ENCODE data around the gene RRAD.
"Not testable (repeated sequence)": the region's sequence is repeated elsewhere in the genome, so short reads cannot be mapped to it uniquely, and the experiment has no call there.

DNA sequence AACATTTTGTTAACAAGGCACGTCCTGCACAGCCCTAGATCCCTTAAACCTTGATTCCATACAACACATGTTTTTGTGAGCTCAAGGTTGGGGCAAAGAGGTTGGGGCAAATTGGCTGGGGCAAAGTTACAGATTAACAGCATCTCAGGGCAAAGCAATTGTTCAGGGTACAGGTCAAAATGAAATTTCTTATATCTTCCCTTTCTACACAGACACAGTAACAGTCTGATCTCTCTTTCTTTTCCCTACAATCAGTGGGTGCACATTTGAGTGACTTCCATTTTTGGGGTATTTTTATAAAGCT, 30.8 kb upstream of the RRAD start:
- TF ChIP-seq, protein P1, sequence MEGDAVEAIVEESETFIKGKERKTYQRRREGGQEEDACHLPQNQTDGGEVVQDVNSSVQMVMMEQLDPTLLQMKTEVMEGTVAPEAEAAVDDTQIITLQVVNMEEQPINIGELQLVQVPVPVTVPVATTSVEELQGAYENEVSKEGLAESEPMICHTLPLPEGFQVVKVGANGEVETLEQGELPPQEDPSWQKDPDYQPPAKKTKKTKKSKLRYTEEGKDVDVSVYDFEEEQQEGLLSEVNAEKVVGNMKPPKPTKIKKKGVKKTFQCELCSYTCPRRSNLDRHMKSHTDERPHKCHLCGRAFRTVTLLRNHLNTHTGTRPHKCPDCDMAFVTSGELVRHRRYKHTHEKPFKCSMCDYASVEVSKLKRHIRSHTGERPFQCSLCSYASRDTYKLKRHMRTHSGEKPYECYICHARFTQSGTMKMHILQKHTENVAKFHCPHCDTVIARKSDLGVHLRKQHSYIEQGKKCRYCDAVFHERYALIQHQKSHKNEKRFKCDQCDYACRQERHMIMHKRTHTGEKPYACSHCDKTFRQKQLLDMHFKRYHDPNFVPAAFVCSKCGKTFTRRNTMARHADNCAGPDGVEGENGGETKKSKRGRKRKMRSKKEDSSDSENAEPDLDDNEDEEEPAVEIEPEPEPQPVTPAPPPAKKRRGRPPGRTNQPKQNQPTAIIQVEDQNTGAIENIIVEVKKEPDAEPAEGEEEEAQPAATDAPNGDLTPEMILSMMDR (IDR thresholded peaks at IDR 0.05): not testable (repeated sequence)
- not testable (repeated sequence) for TF ChIP-seq POLR2A (IDR thresholded peaks at IDR 0.05)

Measured in body of pancreas (tissue), 4 donors.